Testis (tissue), 2 donors: Measurements from ENCODE around the gene SALL3.

ENCODE experiments used
- POLR2A ChIP-seq: fragments of 450-650 bp; IDR thresholded peaks from one replicate; pipeline ENCODE4 v1.6.1; 2017; ENCODE audit warnings: antibody characterized with exemption, mild to moderate bottlenecking, moderate library complexity
- TF ChIP-seq, protein P1 (sequence below), 3 experiments: fragments of 450-650 bp in 2 of 3; fragments of 200-600 bp in 1 of 3; sonication (generic) in 1 of 3; IDR thresholded peaks; one replicate each; pipeline ENCODE4 v1.5.1; 2016 to 2019; ENCODE audit warnings: antibody characterized with exemption in 3 of 3, mild to moderate bottlenecking in 2 of 3, moderate library complexity in 1 of 3

GRCh38 chr18:78975699-78976335 is 3.8 kb upstream of the SALL3 start:
- TF ChIP-seq POLR2A, result no peak
- TF ChIP-seq, protein P1, sequence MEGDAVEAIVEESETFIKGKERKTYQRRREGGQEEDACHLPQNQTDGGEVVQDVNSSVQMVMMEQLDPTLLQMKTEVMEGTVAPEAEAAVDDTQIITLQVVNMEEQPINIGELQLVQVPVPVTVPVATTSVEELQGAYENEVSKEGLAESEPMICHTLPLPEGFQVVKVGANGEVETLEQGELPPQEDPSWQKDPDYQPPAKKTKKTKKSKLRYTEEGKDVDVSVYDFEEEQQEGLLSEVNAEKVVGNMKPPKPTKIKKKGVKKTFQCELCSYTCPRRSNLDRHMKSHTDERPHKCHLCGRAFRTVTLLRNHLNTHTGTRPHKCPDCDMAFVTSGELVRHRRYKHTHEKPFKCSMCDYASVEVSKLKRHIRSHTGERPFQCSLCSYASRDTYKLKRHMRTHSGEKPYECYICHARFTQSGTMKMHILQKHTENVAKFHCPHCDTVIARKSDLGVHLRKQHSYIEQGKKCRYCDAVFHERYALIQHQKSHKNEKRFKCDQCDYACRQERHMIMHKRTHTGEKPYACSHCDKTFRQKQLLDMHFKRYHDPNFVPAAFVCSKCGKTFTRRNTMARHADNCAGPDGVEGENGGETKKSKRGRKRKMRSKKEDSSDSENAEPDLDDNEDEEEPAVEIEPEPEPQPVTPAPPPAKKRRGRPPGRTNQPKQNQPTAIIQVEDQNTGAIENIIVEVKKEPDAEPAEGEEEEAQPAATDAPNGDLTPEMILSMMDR (IDR thresholded peaks at IDR 0.05), result no peak
